NCI-H187 treated with DMSO at 0.1 percent for 48 hours (cell line): ENCODE measurements around the gene GOLGA8H.
"Not testable (repeated sequence)": the region's sequence is repeated elsewhere in the genome, so short reads cannot be mapped to it uniquely, and the experiment has no call there.

Experiments
- DNase-seq: peaks from one replicate; lab custom pipeline; 2025; lab: John Stamatoyannopoulos, UW

The GOLGA8H gene, protein sequence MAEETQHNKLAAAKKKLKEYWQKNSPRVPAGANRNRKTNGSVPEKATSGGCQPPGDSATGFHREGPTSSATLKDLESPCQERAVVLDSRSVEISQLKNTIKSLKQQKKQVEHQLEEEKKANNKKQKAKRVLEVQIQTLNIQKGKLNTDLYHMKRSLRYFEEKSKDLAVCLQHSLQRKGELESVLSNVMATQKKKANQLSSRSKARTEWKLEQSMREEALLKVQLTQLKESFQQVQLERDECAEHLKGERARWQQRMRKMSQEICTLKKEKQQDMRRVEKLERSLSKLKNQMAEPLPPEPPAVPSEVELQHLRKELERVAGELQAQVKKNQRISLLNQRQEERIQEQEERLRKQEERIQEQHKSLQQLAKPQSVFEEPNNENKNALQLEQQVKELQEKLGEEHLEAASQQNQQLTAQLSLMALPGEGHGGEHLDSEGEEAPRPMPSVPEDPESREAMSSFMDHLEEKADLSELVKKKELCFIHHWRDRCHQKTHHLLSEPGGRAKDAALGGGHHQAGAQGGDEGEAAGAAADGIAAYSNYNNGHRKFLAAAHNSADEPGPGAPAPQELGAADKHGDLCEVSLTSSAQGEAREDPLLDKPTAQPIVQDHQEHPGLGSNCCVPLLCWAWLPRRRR

GRCh38 chr15:30603796-30604195 lies at the start of gene GOLGA8H:
GOLGA8H (plus strand) TSS chr15:30604028; CDS start chr15:30604126, 98 bp downstream.
- DNase-seq: not testable (repeated sequence)

GRCh38 chr15:30566949-30567348 lies 36.9 kb upstream of the GOLGA8H start:
- DNase-seq: not testable (repeated sequence)

- DNase-seq: not testable (repeated sequence)
Observed at GRCh38 chr15:30573012-30573491, 30.8 kb upstream of the GOLGA8H start.

DNA sequence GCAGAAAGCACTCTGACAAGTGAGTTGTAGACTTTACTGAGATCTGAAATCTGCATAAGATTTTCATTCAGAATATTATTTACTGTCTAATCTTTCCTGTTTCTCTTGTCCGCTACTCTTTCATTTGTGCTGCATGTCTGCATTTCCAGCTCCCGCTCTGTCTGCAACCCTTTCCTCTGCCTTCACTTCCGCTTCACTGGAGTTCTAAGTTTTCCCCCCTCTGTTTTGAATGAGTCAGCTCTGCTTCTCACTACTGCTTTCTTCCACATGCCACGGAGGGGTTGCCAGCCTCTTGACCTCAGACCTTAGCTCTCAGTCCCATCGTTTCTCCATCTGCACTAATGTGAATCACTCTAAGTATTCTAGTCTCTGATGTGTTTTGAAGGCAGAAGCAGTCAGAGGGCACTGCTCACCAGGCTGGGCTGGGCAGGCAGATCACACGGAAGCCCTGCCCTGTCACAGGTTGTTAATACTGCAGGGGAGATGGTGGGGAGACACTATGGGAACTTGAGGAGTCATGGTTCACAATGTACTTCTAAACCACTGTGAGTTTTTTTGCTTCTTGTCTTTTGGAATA lies 24.3 kb upstream of the GOLGA8H start:
- DNase-seq: not testable (repeated sequence)

- not testable (repeated sequence) for DNase-seq
Observed at GRCh38 chr15:30580716-30581115, 23.1 kb upstream of the GOLGA8H start.

GRCh38 chr15:30598953-30599352 lies 4.9 kb upstream of the GOLGA8H start:
- DNase-seq: not testable (repeated sequence)

DNA sequence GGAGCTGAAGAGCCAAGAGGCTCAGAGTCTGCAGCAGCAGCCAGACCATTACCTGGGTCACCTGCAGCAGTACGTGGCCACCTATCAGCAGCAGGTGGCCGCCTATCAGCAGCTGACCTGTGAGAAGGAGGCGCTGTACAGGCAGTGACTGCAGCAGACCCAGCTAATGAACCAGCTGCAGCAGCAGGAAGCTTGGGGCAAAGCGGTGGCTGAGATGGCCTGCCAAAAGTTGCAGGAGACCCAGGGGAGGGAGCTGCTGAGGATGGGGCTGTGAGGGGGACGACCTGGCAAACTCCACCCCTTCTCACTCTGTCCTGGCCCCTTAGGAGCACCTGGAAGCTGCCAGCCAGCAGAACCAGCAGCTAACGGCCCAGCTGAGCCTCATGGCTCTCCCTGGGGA lies 8.4 kb downstream of the GOLGA8H start:
- not testable (repeated sequence) for DNase-seq

GRCh38 chr15:30621342-30621741 lies 17.5 kb downstream of the GOLGA8H start:
- not testable (repeated sequence) for DNase-seq

GRCh38 chr15:30625436-30626193 lies 21.8 kb downstream of the GOLGA8H start, which contains the start of gene ARHGAP11B:
ARHGAP11B (plus strand) TSS chr15:30626128.
- DNase-seq: not testable (repeated sequence)

DNA sequence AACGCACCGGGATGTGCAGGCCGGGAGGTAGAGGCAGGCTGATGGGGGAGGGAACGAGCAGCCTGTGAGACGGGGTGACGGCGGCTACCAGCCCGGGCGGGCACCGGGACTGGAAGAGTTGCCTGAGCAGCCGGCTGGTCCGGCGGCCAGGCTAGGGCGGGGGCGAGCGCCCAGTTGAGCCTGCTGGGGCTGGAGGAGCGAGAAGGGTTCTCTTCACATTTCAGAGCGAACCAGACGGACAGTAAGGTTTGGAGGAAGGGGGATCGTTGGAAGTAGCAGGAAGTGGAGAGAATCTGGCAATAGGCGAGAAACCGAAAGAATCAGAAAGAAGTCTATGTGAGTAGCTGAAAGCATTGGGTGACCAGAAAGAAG lies 22.4 kb downstream of the GOLGA8H start:
- DNase-seq: not testable (repeated sequence)

DNA sequence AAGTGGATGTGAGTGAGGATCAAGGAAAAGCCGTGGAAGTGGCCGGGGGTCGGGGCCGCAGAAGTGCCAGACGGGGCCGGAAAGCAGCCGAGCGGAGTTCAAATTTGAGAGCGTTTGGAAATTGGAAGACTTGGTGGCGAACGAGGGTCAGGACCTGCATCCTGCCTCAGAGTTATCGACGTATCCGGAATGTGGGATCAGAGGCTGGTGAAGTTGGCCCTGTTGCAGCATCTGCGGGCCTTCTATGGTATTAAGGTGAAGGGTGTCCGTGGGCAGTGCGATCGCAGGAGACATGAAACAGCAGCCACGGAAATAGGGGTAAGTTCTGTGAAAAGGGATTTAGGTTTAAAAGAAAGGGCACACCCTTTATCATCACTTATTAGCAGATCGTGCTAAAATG lies 22.8 kb downstream of the GOLGA8H start:
- not testable (repeated sequence) for DNase-seq

DNA sequence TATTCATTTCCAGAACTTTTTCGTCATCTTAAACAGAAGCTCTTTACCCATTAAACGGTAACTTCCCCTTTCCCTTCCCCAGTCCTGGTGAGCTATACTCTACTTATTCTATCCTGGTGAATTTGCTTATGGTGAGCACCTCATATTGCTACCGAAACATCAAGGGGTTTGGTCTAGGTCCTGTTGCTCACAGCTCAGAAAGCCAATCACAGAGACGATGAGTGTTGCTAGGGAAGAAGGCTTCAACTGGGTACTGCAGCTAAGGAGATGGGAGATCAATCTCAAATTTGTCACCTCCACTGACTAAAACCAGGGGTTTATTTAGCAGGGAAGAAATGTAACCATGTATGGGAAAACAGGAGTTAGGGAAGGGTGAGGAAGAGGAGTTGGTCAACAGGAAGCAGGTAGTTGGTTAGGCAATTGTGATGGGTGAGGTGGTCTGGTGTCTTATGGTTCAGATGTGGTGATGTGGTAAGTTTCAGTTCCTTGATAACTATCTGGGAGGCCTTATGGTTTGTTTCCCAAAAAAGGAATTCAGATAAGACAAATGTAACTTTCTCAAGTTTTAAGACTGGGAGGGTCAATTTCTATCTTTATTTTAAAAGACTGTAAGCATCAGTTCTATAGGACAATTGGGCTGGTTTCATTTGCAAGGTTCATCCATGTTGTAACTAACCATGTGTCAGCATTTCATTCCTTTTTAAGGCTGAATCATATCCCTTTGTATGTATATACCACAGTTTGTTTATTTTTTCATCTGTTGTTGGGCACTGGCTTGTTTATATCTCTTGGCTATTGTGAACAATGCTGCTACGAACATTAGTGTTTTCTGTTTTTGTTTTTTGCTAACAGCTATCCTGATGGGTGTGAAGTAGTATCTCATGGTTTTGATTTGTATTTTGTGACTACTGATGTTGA lies 46.4 kb downstream of the GOLGA8H start:
- no peak for DNase-seq

DNA sequence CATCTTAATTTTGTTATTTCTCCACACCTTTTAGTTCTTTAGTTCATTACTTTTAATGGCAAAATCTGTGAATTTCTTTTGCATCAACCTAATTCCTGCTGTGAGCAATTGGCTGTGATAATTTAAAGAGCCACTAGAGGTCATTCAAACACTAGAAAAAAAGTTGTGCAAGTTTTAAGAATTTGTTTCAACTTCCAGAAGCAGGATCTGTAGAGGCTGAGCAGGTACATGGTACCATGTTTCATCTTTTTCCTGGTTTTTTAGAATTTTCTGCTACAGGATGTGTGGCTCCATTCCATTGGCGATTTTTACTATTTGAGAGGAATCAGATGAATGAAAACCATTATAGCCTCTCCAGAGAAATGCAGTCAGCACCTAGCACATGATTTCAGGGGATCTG lies 57.3 kb downstream of the GOLGA8H start:
- DNase-seq: not testable (repeated sequence)
